GM13977 (cell line): Measurements from ENCODE around the gene IFNE.

Experiments used
- DNase-seq: peaks from one replicate; pipeline ENCODE4 v3.0.0; 2012; ENCODE audit warnings: low spot score
- in situ Hi-C: fragments of 300-500 bp; cut with MboI; formaldehyde crosslinking; loops from one replicate; pipeline ENCODE4 v1.12.0; 2022; ENCODE audit warnings: low sequenced_read_pairs, low pct_unique_long_range_greater_than_20kb, mixed read lengths, inconsistent platforms; ENCODE audit not compliant: unreplicated experiment
- TF ChIP-seq, protein P1 (sequence below): IDR thresholded peaks from 2 replicates; pipeline ENCODE4 v1.5.1; 2012; ENCODE audit warnings: mild to moderate bottlenecking, control low read depth; ENCODE audit not compliant: insufficient read depth; ENCODE audit errors: extremely low read depth, missing control alignments

IFNE gene, protein sequence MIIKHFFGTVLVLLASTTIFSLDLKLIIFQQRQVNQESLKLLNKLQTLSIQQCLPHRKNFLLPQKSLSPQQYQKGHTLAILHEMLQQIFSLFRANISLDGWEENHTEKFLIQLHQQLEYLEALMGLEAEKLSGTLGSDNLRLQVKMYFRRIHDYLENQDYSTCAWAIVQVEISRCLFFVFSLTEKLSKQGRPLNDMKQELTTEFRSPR

DNA sequence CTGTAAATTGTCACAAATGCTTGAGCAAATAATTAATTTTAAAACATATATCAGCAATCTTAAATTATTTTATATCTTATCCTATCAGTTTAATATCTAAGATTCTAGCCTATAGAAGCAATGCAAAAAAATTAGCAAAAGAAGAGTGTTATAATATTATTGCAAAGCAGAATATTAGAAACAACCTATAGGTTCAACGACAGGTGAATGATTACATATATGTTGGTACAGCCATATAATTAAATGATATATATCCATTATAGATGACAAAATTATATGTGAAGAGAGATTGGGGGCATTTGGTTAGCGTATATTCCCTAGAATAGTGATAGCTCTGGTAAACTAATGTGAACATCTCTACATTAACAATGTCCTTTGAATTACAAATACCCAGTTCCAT is at the start of gene IFNE:
Gene IFNE, minus strand, starts transcription at position 101 of the 400 bp plus-strand sequence. CDS start 619 bp downstream, outside the sequence.
- in situ Hi-C loops = no loop called here
- no peak for DNase-seq
- TF ChIP-seq, protein P1, sequence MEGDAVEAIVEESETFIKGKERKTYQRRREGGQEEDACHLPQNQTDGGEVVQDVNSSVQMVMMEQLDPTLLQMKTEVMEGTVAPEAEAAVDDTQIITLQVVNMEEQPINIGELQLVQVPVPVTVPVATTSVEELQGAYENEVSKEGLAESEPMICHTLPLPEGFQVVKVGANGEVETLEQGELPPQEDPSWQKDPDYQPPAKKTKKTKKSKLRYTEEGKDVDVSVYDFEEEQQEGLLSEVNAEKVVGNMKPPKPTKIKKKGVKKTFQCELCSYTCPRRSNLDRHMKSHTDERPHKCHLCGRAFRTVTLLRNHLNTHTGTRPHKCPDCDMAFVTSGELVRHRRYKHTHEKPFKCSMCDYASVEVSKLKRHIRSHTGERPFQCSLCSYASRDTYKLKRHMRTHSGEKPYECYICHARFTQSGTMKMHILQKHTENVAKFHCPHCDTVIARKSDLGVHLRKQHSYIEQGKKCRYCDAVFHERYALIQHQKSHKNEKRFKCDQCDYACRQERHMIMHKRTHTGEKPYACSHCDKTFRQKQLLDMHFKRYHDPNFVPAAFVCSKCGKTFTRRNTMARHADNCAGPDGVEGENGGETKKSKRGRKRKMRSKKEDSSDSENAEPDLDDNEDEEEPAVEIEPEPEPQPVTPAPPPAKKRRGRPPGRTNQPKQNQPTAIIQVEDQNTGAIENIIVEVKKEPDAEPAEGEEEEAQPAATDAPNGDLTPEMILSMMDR = no peak

DNA sequence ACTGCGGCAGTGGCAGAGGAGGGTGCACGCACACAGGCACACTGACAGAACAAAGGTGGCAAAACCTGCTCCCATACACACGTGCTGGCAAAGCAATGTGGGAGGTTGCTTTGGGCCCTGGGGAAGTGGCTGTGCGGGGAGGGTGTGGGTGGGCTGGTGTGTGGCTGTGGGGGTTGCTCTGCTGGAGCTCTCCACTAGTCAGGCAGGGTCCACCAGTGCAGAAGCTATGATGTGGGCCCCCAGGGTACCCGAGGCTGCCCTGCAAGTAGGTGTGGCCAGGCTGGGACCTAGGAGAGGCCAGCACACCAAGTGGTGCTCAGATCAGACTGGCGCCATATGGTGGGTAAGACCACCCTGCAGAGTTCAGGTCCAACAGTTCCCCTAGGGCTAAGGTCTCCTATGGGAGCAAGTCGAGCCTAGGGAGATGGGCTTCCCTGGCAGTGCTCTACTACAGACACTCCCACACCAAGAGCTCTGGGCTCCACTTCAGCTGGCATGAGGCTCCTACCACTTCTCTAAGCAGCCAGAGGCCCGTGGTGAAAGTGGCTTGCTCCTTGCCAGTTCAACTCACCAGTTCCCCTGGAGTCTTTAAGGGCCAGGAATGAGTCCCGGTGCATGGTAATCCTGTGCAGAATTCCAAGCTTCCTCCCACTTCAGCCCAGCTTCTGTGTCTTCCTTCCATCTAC is 46.2 kb upstream of the IFNE start:
- in situ Hi-C loops = no loop called here

DNA sequence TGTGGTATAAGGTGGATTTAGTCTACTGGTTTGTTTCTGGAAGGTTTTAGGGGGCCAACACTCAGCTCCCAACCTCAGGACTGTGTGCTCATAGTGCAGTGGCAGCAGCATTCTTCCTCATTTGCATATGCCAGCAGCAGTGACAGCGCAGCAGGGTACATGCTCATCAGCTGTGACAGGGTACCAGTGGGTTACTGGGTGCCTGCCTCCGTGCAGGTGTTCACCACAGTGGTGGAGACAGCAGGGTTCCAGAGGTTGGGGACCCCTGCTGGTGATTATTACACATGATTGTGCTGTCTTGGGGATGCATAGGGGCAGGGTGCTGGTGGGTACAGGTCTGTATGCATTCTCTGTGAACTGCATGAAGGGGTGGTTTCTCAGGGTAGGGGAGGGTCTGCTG is 45.5 kb upstream of the IFNE start:
- TF ChIP-seq, protein P1 = peak; percentile 28
- in situ Hi-C loops = no loop called here
- DNase-seq = no peak

More for the DNA sequence above, 46.2 kb upstream of the IFNE start:
- no peak for DNase-seq
- TF ChIP-seq, protein P1 = no peak

DNA sequence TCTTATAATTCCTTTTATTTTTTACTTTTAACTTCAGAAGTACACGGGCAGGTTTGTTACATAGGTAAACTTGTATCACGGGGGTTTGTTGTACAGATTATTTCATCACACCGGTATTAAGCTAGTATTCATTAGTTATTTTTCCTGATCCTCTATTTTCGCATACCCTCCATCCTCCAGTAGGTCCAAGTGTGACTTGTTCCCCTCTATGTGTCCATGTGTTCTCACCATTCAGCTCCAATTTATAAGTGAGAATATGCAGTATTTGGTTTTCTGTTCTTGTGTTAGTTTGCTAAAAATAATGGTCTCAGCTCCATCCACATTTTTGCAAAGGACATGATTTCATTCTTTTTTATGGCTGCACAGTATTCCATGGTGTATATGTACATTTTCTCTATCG is 43.1 kb upstream of the IFNE start:
- DNase-seq = no peak
- TF ChIP-seq, protein P1 = no peak
- in situ Hi-C loops = no loop called here

DNA sequence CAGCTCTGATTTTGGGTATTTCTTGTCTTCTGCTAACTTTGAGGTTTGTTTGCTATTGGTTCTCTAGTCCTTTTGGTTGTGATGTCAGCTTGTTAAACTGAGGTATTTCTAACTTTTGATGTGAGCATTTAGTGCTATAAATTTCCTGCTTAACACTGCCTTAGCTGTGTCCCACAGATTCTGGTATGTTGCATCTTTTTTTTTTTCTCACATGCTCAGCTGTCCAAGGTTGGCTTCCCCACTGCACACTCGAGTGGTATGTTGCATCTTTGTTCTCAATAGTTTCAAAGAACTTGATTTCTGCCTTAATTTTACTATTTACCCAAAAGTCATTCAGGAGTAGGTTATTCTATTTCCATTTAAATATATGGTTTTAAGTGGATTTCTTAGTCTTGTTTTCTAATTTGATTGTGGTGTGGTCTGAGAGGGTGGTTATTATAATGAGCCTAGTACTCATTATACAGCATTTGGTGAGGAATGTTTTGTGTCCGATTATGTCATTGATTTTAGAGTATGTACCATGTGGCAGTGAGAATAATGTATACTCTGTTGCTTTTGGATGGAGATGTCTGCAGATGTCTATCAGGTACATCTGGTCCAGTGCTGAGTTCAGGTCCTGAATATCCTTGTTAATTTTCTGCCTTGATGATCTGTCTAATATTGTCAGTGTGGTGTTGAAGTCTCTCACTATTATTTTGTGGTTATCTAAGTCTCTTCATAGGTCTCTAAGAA is 42.2 kb upstream of the IFNE start:
- no peak for DNase-seq
- in situ Hi-C loops = no loop called here
- TF ChIP-seq, protein P1 = no peak

DNA sequence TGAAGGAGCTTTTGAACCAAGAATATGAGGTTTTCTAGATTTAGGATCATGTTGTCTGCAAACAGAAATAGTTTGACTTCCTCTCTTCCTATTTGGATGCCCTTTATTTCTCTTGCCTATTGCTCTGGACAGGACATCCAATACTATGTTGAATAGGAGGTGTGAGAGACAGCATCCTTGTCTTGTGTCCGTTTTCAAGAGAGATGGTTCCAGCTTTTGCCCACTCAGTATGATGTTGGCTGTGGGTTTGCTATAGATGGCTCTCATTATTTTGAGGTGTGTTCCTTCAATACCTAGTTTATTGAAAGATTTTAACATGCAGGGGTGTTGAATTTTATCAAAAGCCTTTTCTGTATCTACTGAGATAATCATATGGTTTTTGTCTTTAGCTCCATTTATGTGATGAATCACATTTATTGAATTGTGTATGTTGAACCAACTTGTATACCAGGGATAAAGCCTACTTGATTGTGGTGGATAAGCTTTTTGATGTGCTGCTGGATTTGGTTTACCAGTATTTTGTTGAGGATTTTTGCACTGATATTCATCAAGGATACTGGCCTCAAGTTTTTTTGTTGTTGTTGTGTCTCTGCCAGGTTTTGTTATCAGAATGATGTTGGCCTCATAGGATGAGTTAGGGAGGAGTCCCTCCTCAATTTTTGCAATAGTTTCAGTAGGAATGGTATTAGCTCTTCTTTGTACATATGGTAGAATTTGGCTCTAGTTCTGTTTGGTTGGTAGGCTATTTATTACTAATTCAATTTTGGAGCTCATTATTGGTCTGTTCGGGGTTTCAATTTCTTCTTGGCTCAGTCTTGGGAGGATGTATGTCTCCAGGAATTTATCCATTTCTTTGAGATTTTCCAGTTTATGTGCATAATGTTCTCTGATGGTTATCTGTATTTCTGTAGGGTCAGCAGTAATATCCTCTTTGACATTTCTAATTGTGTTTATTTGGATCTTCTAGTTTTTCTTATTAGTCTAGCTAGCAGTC is 41.2 kb upstream of the IFNE start:
- TF ChIP-seq, protein P1 = no peak
- no peak for DNase-seq
- in situ Hi-C loops = no loop called here
